Erythroblast (primary cell): Measurements from ENCODE around the gene TES.
"Not testable (repeated sequence)": the region's sequence is repeated elsewhere in the genome, so short reads cannot be mapped to it uniquely, and the experiment has no call there.

ENCODE experiments used
- DNase-seq, 2 experiments: peaks; one replicate each; lab custom pipeline; 2025; lab: John Stamatoyannopoulos, UW
- GATA1 ChIP-seq: IDR thresholded peaks from 2 replicates; pipeline ENCODE4 v1.6.1; 2011; ENCODE audit warnings: low read depth, mild to moderate bottlenecking, control low read depth, low read length, moderate library complexity
- POLR2A ChIP-seq: IDR thresholded peaks from 2 replicates; pipeline ENCODE4 v1.6.1; 2011; ENCODE audit warnings: mild to moderate bottlenecking, low read length

TES gene

DNA sequence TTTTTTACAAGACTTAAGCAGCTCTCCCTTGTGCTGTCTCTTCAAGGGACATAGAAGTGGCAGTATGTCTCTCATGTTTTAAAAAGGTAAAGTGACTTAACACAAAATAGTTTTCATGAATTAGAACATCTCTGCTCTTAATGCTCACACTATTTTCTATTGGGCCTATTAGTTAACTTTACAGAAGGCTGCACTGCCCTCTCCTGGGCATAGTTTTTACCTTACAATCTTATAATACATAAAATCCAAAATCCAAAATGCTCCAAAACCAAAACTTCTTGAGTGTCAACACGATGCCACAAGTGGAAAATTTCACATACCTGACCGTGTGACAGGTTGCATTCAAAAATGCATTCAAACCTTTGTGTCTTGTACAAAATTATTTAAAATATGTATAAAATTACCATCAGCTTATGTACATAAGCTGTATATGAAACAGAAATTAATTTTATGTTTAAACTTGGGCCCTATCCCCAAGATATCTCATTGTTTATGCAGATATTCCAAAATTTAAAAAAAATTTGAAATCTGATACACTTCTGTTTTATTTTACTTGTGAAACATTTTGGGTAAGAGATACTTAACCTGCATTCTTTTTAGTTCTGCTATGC is 25.8 kb downstream of the TES start:
- TF ChIP-seq GATA1 (no peak), POLR2A (no peak)
- peak; percentile 26 to 61 for DNase-seq

DNA sequence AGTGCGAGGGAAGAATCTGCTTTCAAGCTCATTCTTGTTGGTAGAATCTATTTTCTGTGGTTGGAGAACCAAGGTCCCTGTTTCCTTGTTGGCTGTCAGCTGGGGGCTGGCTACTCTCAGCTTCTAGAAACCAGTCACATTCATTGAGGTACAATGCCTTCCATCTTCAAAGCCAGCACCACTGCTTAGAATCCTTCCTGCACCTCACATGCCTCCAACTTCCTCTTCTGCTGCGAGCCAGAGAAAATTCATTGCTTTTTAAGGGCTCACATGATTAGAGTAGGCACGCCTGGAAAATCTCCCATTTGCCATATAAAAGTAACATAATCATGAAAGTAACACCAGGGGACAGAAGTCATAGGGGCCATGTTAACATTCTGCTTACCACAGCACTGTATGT is 28.7 kb downstream of the TES start:
- DNase-seq, result no peak
- no peak for TF ChIP-seq POLR2A
- no peak for TF ChIP-seq GATA1

GRCh38 chr7:116239434-116239833 is 29.1 kb downstream of the TES start:
- TF ChIP-seq GATA1 (no peak), POLR2A (no peak)
- DNase-seq, result no peak

- TF ChIP-seq POLR2A (no peak), GATA1 (no peak)
- DNase-seq, result no peak
These were observed 29.8 kb downstream of the TES start for GRCh38 chr7:116240024-116240668.

DNA sequence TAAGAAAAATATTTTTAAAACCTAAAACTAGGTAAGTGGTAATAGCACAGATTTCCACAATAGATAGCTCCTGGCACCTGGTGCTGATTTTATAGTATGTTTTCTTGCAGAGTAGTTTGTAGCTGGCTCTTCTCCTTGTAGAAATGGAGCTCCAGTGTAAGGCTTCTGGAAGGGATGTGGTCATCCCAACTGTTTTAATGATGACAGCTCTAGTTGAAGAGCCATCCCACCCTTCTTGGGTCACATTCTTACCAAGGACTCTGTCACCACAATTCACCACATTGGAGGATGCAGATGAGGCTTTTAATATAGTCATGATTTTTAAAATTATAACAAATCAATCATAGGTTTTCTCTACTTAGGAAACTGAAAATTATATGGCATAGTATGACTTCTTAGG is 31.0 kb downstream of the TES start:
- no peak for DNase-seq

GRCh38 chr7:116242178-116242577 is 31.8 kb downstream of the TES start:
- DNase-seq, result no peak
- TF ChIP-seq GATA1, result no peak
- TF ChIP-seq POLR2A, result no peak

More for the DNA sequence above, 31.0 kb downstream of the TES start:
- no peak for TF ChIP-seq POLR2A
- TF ChIP-seq GATA1, result no peak

DNA sequence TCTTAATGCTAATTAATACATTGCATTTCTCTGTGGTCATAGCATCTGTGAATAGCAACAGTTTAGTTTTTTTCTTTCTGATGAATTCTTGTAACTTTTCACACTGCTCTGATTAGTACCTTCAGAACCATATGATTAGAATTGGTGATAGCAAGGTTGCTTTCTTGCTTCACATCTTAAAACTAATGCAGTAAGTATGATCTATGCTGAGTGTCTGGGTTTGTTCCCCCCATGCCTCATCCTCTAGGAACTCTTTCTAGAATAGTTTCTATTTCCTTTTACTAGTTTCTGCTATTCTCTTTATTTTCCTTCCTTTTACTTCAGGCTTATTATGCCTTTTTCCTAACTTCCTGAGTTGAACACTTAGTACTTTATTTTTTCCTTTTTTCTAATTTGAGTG is 32.4 kb downstream of the TES start:
- TF ChIP-seq POLR2A (no peak), GATA1 (no peak)
- DNase-seq, result no peak

DNA sequence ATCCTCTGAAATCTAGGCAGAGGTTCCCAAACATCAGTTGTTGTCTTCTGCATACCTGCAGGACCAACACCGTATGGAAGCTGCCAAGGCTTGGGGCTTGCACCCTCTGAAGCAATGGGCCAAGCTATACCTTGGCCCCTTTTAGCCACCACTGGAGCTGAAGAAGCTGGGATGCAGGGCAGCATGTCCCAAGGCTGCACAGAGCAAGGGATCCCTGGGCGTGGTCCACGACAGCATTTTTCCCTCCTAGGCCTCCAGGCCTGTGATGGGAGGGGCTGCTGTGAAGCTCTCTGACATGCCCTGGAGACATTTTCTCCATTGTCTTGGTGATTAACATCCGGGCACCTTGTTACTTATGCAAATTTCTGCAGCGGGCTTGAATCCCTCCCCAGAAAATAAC is 34.5 kb downstream of the TES start:
- not testable (repeated sequence) for DNase-seq

GRCh38 chr7:116246357-116246756 is 36.0 kb downstream of the TES start:
- no peak for DNase-seq
- TF ChIP-seq POLR2A (no peak), GATA1 (no peak)

GRCh38 chr7:116249969-116250553 is 39.7 kb downstream of the TES start:
- TF ChIP-seq POLR2A (no peak), GATA1 (no peak)
- peak; percentile 19 to 27 for DNase-seq

GRCh38 chr7:116251675-116252074 is 41.3 kb downstream of the TES start:
- TF ChIP-seq POLR2A (no peak), GATA1 (no peak)
- DNase-seq, result no peak

DNA sequence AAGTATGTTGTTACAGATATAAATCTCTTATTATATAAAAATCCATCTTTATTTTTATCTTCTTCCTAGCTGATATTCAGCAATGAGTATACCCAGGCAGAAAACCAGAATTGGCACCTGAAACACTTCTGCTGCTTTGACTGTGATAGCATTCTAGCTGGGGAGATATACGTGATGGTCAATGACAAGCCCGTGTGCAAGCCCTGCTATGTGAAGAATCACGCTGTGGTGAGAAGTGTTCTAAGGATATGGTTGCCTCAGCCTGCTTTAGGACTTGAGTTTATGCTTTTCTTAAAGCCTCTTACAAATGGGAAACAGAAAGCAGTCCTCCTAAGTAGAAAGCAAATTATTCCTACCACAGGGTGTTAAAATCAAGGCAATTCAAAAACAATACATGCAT is 41.9 kb downstream of the TES start:
- no peak for TF ChIP-seq GATA1
- no peak for TF ChIP-seq POLR2A
- no peak for DNase-seq

GRCh38 chr7:116257156-116257555 is 46.8 kb downstream of the TES start:
- TF ChIP-seq POLR2A (no peak), GATA1 (no peak)
- DNase-seq, result no peak

- DNase-seq, result peak; percentile 52 to 73
These were observed 48.4 kb downstream of the TES start for GRCh38 chr7:116258734-116259133.

DNA sequence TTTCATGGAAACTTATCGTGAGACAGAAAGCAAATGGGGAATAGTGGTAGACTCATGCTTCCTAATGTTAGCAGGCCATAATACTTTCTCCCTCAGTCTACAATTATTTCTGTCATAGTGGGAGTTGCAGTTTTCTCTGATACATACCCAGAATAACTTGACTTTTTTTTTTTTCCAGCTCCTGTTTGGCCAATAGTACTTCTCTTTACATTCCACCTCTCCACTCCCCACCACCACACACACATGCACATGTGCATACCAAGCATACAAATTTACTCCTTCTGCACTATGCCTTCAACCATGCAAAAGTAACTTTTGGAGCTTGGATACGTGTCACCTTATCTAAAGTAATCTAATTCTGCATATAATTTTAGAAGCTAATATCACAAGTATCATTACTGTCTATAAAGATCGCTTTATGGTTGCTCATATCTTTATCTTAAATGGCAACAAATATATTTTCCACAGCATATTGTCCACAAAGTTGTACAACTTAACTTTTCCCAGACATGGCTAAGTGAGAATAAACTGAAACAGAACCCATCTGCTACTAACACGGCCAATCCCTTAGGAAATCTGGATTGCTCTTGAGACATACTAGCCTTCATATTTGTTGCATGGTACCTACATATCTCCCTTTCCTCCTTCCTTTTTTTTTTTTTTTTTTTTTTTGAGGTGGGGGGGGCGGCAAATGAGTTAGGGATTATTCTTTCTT is 49.0 kb downstream of the TES start:
- DNase-seq, result no peak
- TF ChIP-seq POLR2A, result no peak
- TF ChIP-seq GATA1, result no peak

More at GRCh38 chr7:116258734-116259133, 48.4 kb downstream of the TES start:
- TF ChIP-seq POLR2A (no peak), GATA1 (no peak)
